Astrocyte (in vitro differentiated cells and primary cell): ENCODE measurements around the gene NPFF.

Experiments
- EZH2 ChIP-seq: IDR thresholded peaks from 2 replicates; pipeline ENCODE4 v1.6.1; 2012; ENCODE audit warnings: mild to moderate bottlenecking, low read length, inconsistent platforms; ENCODE audit not compliant: insufficient read depth
- TF ChIP-seq, protein P1 (sequence below): IDR thresholded peaks from 2 replicates; pipeline ENCODE4 v1.5.1; 2011; ENCODE audit warnings: low read depth, mild to moderate bottlenecking, inconsistent platforms, low read length, moderate library complexity; ENCODE audit not compliant: insufficient read depth

- TF ChIP-seq, protein P1, sequence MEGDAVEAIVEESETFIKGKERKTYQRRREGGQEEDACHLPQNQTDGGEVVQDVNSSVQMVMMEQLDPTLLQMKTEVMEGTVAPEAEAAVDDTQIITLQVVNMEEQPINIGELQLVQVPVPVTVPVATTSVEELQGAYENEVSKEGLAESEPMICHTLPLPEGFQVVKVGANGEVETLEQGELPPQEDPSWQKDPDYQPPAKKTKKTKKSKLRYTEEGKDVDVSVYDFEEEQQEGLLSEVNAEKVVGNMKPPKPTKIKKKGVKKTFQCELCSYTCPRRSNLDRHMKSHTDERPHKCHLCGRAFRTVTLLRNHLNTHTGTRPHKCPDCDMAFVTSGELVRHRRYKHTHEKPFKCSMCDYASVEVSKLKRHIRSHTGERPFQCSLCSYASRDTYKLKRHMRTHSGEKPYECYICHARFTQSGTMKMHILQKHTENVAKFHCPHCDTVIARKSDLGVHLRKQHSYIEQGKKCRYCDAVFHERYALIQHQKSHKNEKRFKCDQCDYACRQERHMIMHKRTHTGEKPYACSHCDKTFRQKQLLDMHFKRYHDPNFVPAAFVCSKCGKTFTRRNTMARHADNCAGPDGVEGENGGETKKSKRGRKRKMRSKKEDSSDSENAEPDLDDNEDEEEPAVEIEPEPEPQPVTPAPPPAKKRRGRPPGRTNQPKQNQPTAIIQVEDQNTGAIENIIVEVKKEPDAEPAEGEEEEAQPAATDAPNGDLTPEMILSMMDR: no peak
- no peak for TF ChIP-seq EZH2
These were observed 44.3 kb downstream of the NPFF start for GRCh38 chr12:53462935-53463334.
